Fibroblast of upper back skin (primary cell): ENCODE data around the gene CD274.
A peak's percentile ranks its signal among the peaks of the same experiment; 100 is the strongest.
"Not testable (repeated sequence)": the region's sequence is repeated elsewhere in the genome, so short reads cannot be mapped to it uniquely, and the experiment has no call there.

Experiments
- DNase-seq: peaks from one replicate; pipeline ENCODE4 v3.0.0-alpha.2; 2013

The CD274 gene

GRCh38 chr9:5468850-5469249 lies 18.5 kb downstream of the CD274 start:
- no peak for DNase-seq

DNA sequence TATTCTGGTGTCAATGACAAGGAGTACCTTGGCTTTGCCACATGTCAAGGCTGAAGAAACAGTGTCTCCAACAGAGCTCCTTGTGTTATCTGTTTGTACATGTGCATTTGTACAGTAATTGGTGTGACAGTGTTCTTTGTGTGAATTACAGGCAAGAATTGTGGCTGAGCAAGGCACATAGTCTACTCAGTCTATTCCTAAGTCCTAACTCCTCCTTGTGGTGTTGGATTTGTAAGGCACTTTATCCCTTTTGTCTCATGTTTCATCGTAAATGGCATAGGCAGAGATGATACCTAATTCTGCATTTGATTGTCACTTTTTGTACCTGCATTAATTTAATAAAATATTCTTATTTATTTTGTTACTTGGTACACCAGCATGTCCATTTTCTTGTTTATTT lies 19.8 kb downstream of the CD274 start:
- no peak for DNase-seq

DNA sequence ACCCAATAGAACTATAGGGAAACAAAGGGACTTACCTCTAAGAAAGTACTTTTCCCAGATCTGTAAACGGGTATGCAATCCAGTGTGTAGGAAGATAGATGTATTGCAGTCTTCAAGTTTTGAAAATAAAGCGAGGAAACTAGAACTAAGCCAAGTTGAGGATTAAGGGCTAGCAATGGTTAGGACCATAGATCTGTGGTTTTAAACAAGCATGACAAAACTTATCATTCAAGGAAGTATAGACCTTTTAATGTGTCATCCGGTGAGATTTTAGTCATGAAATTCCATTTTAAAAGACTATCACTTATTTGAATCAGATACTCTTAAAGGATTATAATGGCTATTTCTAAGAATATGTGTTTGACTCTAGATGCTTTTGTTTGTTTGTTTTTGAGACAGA lies 20.5 kb downstream of the CD274 start:
- no peak for DNase-seq

DNA sequence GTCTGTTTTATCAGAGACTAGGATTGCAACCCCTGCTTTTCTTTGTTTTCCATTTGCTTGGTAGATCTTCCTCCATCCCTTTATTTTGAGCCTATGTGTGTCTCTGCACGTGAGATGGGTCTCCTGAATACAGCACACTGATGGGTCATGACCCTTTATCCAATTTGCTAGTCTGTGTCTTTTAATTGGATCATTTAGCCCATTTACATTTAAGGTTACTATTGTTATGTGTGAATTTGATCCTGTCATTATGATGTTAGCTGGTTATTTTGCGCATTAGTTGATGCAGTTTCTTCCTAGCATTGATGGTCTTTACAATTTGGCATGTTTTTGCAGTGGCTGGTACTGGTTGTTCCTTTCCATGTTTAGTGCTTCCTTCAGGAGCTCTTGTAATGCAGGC lies 25.3 kb downstream of the CD274 start:
- DNase-seq: not testable (repeated sequence)

- DNase-seq: no peak
Measured at GRCh38 chr9:5478206-5478605, 27.9 kb downstream of the CD274 start.

GRCh38 chr9:5479994-5480694 lies 29.8 kb downstream of the CD274 start:
- DNase-seq: no peak

GRCh38 chr9:5480919-5481318 lies 30.6 kb downstream of the CD274 start:
- no peak for DNase-seq

- DNase-seq: no peak
Measured at GRCh38 chr9:5481322-5482040, 31.1 kb downstream of the CD274 start.

GRCh38 chr9:5482194-5482593 lies 31.9 kb downstream of the CD274 start:
- DNase-seq: no peak

GRCh38 chr9:5483306-5483705 lies 33.0 kb downstream of the CD274 start:
- no peak for DNase-seq

GRCh38 chr9:5485378-5486085 lies 35.2 kb downstream of the CD274 start:
- no peak for DNase-seq

DNA sequence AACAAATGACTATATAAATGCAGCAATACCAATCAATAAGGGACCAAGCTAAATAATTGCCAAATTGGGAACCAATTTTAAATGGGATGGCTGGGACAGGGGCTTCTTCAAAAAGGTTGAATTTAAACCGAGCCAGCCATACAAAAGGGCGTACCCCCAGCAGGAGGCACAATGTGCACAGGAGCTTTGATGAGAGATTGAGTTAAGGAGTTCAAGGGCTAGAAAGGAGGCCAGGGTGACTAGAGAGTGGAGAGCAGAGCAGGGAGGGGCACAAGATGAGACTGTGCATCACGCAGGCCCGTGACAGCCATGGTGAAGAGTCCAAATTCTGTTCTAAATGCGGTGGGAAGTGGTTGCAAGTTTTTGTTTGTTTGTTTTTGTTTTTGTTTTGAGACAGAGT lies 36.6 kb downstream of the CD274 start:
- DNase-seq: no peak

DNA sequence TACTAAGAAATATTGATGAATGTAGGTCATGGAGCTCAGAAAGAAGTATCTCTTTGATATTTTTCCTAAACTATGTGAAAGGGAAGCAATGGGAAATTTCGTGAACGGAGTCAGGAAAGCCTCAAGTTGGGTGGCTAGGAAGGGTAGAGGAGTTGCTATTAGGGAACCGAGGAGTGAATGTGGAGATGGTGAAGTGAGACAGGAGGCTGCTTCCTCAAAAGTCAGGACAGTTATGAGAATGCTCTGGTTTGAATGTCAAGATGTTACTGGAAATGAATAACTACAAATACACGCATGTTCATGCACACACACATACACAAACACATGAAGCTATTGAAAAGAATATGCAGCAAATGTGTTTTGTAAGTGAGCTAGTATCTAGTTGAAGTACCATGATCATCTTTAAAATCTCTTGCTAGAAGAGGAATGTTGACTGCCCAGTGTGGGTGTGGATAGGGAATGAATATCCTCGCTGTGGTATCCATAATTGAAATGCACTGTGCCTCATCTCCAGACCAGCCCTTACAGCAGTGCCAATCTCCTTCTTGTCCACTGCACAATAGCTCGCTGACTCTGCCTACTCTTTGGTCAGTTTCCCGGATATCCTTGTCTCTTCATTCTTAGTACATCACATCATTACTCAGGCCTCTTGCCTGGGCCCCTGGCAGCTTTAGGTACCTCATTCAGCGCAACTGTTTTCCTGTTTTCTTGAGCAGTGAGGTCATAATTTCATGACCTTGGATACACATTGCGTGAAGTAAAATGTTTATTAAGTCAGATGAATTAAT lies 38.1 kb downstream of the CD274 start:
- no peak for DNase-seq

GRCh38 chr9:5489630-5490490 lies 39.5 kb downstream of the CD274 start:
- DNase-seq: no peak

- no peak for DNase-seq
Measured at GRCh38 chr9:5492965-5493678, 42.8 kb downstream of the CD274 start.

DNA sequence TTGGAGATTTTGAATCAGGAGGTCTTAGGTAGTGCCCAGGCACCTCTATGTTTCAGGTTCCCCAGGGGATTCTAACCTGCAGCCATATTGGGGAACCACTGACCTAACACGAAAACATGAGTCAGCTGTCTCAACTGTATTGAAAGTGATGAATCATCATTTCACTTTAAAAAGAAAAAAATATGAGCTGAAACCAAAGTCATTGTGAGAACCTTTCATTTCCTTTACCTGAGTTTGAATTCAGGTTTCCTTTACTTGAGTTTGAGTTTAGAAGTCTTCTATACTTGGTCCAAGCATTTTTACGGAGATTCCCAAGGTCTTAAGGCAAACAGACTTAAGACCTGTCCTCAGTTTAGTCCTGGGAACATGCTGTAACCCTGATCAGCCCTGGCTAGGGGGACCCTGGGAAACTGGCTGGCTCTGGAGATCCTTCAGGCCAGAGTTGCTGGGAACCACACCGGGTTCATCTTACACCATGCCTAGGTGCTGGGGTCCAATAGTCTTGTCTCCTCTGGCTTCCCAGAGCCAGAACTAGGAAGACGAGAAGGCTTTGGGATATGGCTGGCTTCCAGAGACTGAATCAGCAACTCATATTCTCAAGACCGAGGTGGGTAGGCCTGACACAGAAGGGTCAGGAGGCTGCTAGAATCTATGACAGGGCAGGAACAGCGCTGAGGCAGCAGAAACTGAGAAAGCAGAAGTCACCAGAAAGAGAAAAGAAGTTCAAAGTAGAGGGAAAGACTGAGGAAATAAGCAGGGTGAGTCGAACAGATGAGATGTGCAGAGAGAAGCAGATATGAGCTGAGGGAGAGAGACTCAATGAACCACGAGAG lies 43.6 kb downstream of the CD274 start:
- peak; percentile 90 for DNase-seq

- DNase-seq: not testable (repeated sequence)
Measured at GRCh38 chr9:5494765-5495164, 44.4 kb downstream of the CD274 start.

DNA sequence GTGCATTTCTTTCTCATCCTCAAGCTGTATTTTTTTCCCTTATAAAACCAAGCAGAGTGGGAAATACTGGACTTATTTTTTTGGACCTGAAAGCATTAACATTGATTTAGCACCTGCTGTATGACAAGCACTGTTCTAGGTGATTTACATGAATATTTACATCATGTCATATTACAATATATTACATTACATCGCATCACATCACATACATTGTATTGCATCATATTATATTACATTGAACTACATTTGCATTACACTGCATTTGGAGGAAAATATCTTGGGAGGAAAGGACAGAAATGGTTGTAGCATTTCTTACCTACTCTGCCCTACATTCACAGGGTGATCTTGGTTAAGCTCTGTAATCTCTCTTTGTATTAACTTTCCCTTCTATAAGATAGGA lies 48.8 kb downstream of the CD274 start:
- DNase-seq: no peak

- DNase-seq: peak; percentile 57
Measured at GRCh38 chr9:5499889-5500398, 49.6 kb downstream of the CD274 start.
